ENCODE results near the gene PPP4C.
"Not testable (repeated sequence)": the region's sequence is repeated elsewhere in the genome, so short reads cannot be mapped to it uniquely, and the experiment has no call there.

The PPP4C gene

GRCh38 chr16:30075503-30076275 lies at the start of gene PPP4C:
PPP4C (plus strand) TSS chr16:30075994; CDS start chr16:30076378, 384 bp downstream.
- DNase-seq (ENCODE audit: low read depth in 1 of 2, low spot score in 1 of 2), result peak; percentile 70 to 87

- DNase-seq (ENCODE audit: low read depth in 1 of 2, low spot score in 1 of 2), result no peak
Observed at GRCh38 chr16:30026449-30026848, 49.3 kb upstream of the PPP4C start.

GRCh38 chr16:30027588-30028437 lies 48.0 kb upstream of the PPP4C start:
- DNase-seq (ENCODE audit: low read depth in 1 of 2, low spot score in 1 of 2), result no peak

GRCh38 chr16:30028438-30029076 lies 47.2 kb upstream of the PPP4C start:
- DNase-seq (ENCODE audit: low read depth in 1 of 2, low spot score in 1 of 2), result no peak

- no peak for DNase-seq (ENCODE audit: low read depth in 1 of 2, low spot score in 1 of 2)
Observed at GRCh38 chr16:30030011-30030685, 45.6 kb upstream of the PPP4C start.

- DNase-seq (ENCODE audit: low read depth in 1 of 2, low spot score in 1 of 2), result no peak
Observed at GRCh38 chr16:30030841-30031413, 44.9 kb upstream of the PPP4C start, which contains the start of gene TLCD3B. TLCD3B (minus strand) TSS chr16:30031271; CDS start chr16:30030527, 744 bp downstream.

- no peak for DNase-seq (ENCODE audit: low read depth in 1 of 2, low spot score in 1 of 2)
Observed at GRCh38 chr16:30031477-30031918, 44.3 kb upstream of the PPP4C start.

- DNase-seq (ENCODE audit: low read depth in 1 of 2, low spot score in 1 of 2), result no peak
Observed at GRCh38 chr16:30032083-30032819, 43.5 kb upstream of the PPP4C start.

GRCh38 chr16:30033270-30033669 lies 42.5 kb upstream of the PPP4C start:
- DNase-seq (ENCODE audit: low read depth in 1 of 2, low spot score in 1 of 2), result no peak

- DNase-seq (ENCODE audit: low read depth in 1 of 2, low spot score in 1 of 2), result no peak
Observed at GRCh38 chr16:30040221-30040620, 35.6 kb upstream of the PPP4C start.

- not testable (repeated sequence) for DNase-seq (ENCODE audit: low read depth in 1 of 2, low spot score in 1 of 2)
Observed at GRCh38 chr16:30040690-30041089, 35.1 kb upstream of the PPP4C start.

- no peak for DNase-seq (ENCODE audit: low read depth in 1 of 2, low spot score in 1 of 2)
Observed at GRCh38 chr16:30041841-30042240, 34.0 kb upstream of the PPP4C start.

GRCh38 chr16:30046178-30046577 lies 29.6 kb upstream of the PPP4C start:
- DNase-seq (ENCODE audit: low read depth in 1 of 2, low spot score in 1 of 2), result no peak

GRCh38 chr16:30046588-30046987 lies 29.2 kb upstream of the PPP4C start:
- DNase-seq (ENCODE audit: low read depth in 1 of 2, low spot score in 1 of 2), result no peak

- no peak for DNase-seq (ENCODE audit: low read depth in 1 of 2, low spot score in 1 of 2)
Observed at GRCh38 chr16:30049871-30050270, 25.9 kb upstream of the PPP4C start.

GRCh38 chr16:30051518-30051917 lies 24.3 kb upstream of the PPP4C start:
- DNase-seq (ENCODE audit: low read depth in 1 of 2, low spot score in 1 of 2), result no peak

GRCh38 chr16:30052671-30053372 lies 23.0 kb upstream of the PPP4C start:
- peak; percentile 73 to 83 for DNase-seq (ENCODE audit: low read depth in 1 of 2, low spot score in 1 of 2)

- DNase-seq (ENCODE audit: low read depth in 1 of 2, low spot score in 1 of 2), result no peak
Observed at GRCh38 chr16:30053376-30054015, 22.3 kb upstream of the PPP4C start.

GRCh38 chr16:30054451-30054850 lies 21.3 kb upstream of the PPP4C start:
- no peak for DNase-seq (ENCODE audit: low read depth in 1 of 2, low spot score in 1 of 2)

All from stimulated activated CD4-positive, alpha-beta T cell treated with anti-CD3 and anti-CD28 coated beads, Interleukin-15, amount 100 ng/mL, for 1 hour (primary cell).